SU-DHL-6 (cell line): Measurements from ENCODE around the gene CD33.

ENCODE experiments used
- EZH2phosphoT487 ChIP-seq: fragments of 200-600 bp; sonication (generic), shearing (Covaris generic); conservative IDR thresholded peaks from 2 replicates; pipeline ENCODE4 v1.6.1; 2018; ENCODE audit warnings: mild to moderate bottlenecking, antibody characterized with exemption, low read length, moderate library complexity, mixed read lengths
- TF ChIP-seq, protein P1 (sequence below): fragments of 200-600 bp; sonication (generic); IDR thresholded peaks from one replicate; pipeline ENCODE4 v1.5.1; 2017; ENCODE audit warnings: antibody characterized with exemption, mild to moderate bottlenecking, low read length, moderate library complexity; ENCODE audit not compliant: insufficient read depth, poor library complexity, severe bottlenecking

- TF ChIP-seq, protein P1, sequence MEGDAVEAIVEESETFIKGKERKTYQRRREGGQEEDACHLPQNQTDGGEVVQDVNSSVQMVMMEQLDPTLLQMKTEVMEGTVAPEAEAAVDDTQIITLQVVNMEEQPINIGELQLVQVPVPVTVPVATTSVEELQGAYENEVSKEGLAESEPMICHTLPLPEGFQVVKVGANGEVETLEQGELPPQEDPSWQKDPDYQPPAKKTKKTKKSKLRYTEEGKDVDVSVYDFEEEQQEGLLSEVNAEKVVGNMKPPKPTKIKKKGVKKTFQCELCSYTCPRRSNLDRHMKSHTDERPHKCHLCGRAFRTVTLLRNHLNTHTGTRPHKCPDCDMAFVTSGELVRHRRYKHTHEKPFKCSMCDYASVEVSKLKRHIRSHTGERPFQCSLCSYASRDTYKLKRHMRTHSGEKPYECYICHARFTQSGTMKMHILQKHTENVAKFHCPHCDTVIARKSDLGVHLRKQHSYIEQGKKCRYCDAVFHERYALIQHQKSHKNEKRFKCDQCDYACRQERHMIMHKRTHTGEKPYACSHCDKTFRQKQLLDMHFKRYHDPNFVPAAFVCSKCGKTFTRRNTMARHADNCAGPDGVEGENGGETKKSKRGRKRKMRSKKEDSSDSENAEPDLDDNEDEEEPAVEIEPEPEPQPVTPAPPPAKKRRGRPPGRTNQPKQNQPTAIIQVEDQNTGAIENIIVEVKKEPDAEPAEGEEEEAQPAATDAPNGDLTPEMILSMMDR, result no peak
- TF ChIP-seq EZH2phosphoT487, result no peak
Observed at GRCh38 chr19:51210191-51210784, 14.6 kb upstream of the CD33 start.
